Measurements from ENCODE around the gene RBL2.
A peak's percentile ranks its signal among the peaks of the same experiment; 100 is the strongest.
"Not testable (repeated sequence)": the region's sequence is repeated elsewhere in the genome, so short reads cannot be mapped to it uniquely, and the experiment has no call there.

The RBL2 gene

GRCh38 chr16:53423968-53424367, 10.3 kb upstream of the RBL2 start:
- WGBS, 2 experiments (ENCODE audit: insufficient coverage in 2 of 2), result no CpG with 5 or more reads among the region's 1 CpG

GRCh38 chr16:53428681-53429080, 5.6 kb upstream of the RBL2 start:
- Histone ChIP-seq H3K9me3 (ENCODE audit: control insufficient read depth, low read length) (peaks cover 17% of the 10 kb centered on the region), H3K4me3 (ENCODE audit: extremely low read depth, insufficient read depth, low read length, poor library complexity, severe bottlenecking) (no peak overlapping the region), H3K4me1 (ENCODE audit: control insufficient read depth, insufficient read depth, low read length, poor library complexity, severe bottlenecking) (no peaks in the 10 kb centered on the region), H3K36me3 (ENCODE audit: control insufficient read depth, insufficient read depth, low read length) (no peaks in the 10 kb centered on the region), H3K27ac (ENCODE audit: low read depth, low read length, severe bottlenecking) (no peak overlapping the region)
- 100% methylated on average over 1 of the region's 3 CpGs; no CpG with 5 or more reads in 1 of the 2 experiments for WGBS, 2 experiments (ENCODE audit: insufficient coverage in 2 of 2)

More at GRCh38 chr16:53423968-53424367, 10.3 kb upstream of the RBL2 start:
- H3K4me1 ChIP-seq (ENCODE audit: control insufficient read depth, insufficient read depth, low read length, poor library complexity, severe bottlenecking); H3K27ac ChIP-seq (ENCODE audit: low read depth, low read length, severe bottlenecking); H3K36me3 ChIP-seq (ENCODE audit: control insufficient read depth, insufficient read depth, low read length); H3K4me3 ChIP-seq (ENCODE audit: extremely low read depth, insufficient read depth, low read length, poor library complexity, severe bottlenecking): not testable (repeated sequence)
- H3K9me3 ChIP-seq (ENCODE audit: control insufficient read depth, low read length), result peaks cover 35% of the 10 kb centered on the region

DNA sequence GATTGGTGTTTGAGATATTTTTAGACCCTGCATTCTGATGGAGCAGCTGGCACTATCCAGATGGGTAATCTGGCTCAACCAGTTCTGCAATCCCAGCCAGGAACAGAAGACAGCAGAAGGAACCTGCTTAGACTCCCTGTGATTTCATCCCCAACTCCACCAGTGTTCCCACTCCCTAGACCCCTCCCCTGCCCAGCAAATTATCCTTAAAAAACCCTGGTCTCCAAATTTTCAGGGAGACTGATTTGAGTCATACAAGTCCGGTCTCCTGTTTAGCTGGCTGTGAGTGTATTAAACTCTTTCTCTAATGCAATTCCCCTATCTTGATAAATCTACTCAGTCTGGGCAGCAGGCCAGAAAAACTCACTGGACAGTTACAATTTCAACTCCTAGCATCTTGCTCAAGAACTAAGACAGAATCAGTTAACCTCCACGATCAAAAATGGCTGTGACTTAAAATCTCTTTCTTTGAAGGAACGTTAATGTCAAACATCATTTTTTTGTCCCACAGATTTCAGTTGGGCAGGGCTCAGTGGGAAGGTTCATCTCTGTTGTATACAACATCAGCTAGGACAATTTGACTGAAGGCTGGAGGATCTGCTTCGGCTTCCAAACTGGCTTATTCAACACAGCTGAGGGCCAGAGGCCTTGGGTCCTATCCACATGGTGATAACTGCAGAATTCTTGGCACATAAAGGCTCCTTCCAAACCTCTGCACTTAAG, 4.9 kb upstream of the RBL2 start:
- Histone ChIP-seq H3K4me1 (ENCODE audit: control insufficient read depth, insufficient read depth, low read length, poor library complexity, severe bottlenecking) (no peaks in the 10 kb centered on the region), H3K4me3 (ENCODE audit: extremely low read depth, insufficient read depth, low read length, poor library complexity, severe bottlenecking) (no peak overlapping the region), H3K9me3 (ENCODE audit: control insufficient read depth, low read length) (peaks cover 16% of the 10 kb centered on the region), H3K36me3 (ENCODE audit: control insufficient read depth, insufficient read depth, low read length) (no peaks in the 10 kb centered on the region), H3K27ac (ENCODE audit: low read depth, low read length, severe bottlenecking) (no peak overlapping the region)
- 93 to 94% methylated on average over 3 to 4 of the region's 4 CpGs for WGBS, 2 experiments (ENCODE audit: insufficient coverage in 2 of 2)

DNA sequence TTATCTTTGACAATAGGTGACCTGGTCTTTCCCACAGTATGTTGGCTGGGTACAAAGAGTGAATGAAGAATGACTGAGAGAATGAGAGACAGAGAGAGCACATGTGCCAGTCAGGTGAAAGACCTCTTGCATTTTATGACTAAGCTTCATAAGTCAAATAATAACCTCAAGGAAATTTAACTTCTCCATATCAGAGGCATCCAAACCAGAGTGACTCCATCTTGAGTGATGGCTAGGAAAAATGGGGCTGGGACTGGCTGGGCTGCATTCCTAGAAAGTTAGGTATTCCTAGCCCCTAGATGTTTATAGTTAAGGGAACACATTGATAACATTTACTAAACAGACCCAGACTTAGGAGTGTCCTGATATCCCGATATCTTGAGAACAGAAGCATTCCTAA, 3.9 kb upstream of the RBL2 start:
- no peaks in the 10 kb centered on the region for H3K4me1 ChIP-seq (ENCODE audit: control insufficient read depth, insufficient read depth, low read length, poor library complexity, severe bottlenecking)
- no peak overlapping the region for H3K4me3 ChIP-seq (ENCODE audit: extremely low read depth, insufficient read depth, low read length, poor library complexity, severe bottlenecking)
- WGBS, 2 experiments (ENCODE audit: insufficient coverage in 2 of 2), result no CpG with 5 or more reads among the region's 1 CpG
- no peak overlapping the region for H3K27ac ChIP-seq (ENCODE audit: low read depth, low read length, severe bottlenecking)
- peaks cover 8% of the 10 kb centered on the region for H3K9me3 ChIP-seq (ENCODE audit: control insufficient read depth, low read length)
- no peaks in the 10 kb centered on the region for H3K36me3 ChIP-seq (ENCODE audit: control insufficient read depth, insufficient read depth, low read length)

DNA sequence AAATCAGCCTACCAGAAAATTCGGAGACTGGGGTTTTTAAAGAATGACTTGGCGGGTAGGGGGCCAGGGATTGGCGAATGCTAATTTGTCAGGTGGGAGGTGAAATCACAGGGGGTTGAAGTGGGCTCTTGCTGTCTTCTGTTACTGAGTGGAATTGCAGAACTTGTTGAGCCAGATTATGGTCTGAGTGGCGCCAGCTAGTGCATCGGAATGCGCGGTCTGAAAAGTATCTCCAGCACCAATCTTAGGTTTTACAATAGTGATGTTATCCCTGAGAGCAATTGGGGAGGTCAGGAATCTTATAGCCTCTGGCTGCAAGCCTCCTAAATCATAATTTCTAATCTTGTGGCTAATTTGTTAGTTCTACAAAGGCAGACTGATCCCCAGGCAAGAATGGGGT, 762 bp upstream of the RBL2 start:
- H3K4me1 ChIP-seq (ENCODE audit: control insufficient read depth, insufficient read depth, low read length, poor library complexity, severe bottlenecking), result peaks cover 3% of the 10 kb centered on the region
- no peak overlapping the region for H3K4me3 ChIP-seq (ENCODE audit: extremely low read depth, insufficient read depth, low read length, poor library complexity, severe bottlenecking)
- H3K9me3 ChIP-seq (ENCODE audit: control insufficient read depth, low read length), result peaks cover 4% of the 10 kb centered on the region
- no peak overlapping the region for H3K27ac ChIP-seq (ENCODE audit: low read depth, low read length, severe bottlenecking)
- H3K36me3 ChIP-seq (ENCODE audit: control insufficient read depth, insufficient read depth, low read length), result no peaks in the 10 kb centered on the region
- 80 to 94% methylated on average over 2 to 7 of the region's 7 CpGs for WGBS, 2 experiments (ENCODE audit: insufficient coverage in 2 of 2)

- 39 to 54% methylated on average over 10 to 11 of the region's 13 CpGs for WGBS, 2 experiments (ENCODE audit: insufficient coverage in 2 of 2)
Observed at GRCh38 chr16:53433930-53434376, 318 bp upstream of the RBL2 start.

GRCh38 chr16:53435066-53435688, 906 bp downstream of the RBL2 start:
- H3K4me1 ChIP-seq (ENCODE audit: control insufficient read depth, insufficient read depth, low read length, poor library complexity, severe bottlenecking), result peaks cover 3% of the 10 kb centered on the region
- 0 to 1% methylated on average over 19 to 20 of the region's 28 CpGs for WGBS, 2 experiments (ENCODE audit: insufficient coverage in 2 of 2)
- peak overlapping the region; percentile 89 for H3K4me3 ChIP-seq (ENCODE audit: extremely low read depth, insufficient read depth, low read length, poor library complexity, severe bottlenecking)
- peak overlapping the region; percentile 73 for H3K27ac ChIP-seq (ENCODE audit: low read depth, low read length, severe bottlenecking)
- no peaks in the 10 kb centered on the region for H3K9me3 ChIP-seq (ENCODE audit: control insufficient read depth, low read length)
- H3K36me3 ChIP-seq (ENCODE audit: control insufficient read depth, insufficient read depth, low read length), result peaks cover 6% of the 10 kb centered on the region

More at GRCh38 chr16:53433930-53434376, 318 bp upstream of the RBL2 start:
- Histone ChIP-seq H3K4me1 (ENCODE audit: control insufficient read depth, insufficient read depth, low read length, poor library complexity, severe bottlenecking) (peaks cover 3% of the 10 kb centered on the region), H3K4me3 (ENCODE audit: extremely low read depth, insufficient read depth, low read length, poor library complexity, severe bottlenecking) (peak overlapping the region; percentile 89), H3K36me3 (ENCODE audit: control insufficient read depth, insufficient read depth, low read length) (no peaks in the 10 kb centered on the region), H3K27ac (ENCODE audit: low read depth, low read length, severe bottlenecking) (no peak overlapping the region), H3K9me3 (ENCODE audit: control insufficient read depth, low read length) (peaks cover 4% of the 10 kb centered on the region)

- 71 to 81% methylated on average over 3 of the region's 5 CpGs for WGBS, 2 experiments (ENCODE audit: insufficient coverage in 2 of 2)
- Histone ChIP-seq H3K36me3 (ENCODE audit: control insufficient read depth, insufficient read depth, low read length) (peaks cover 42% of the 10 kb centered on the region), H3K4me3 (ENCODE audit: extremely low read depth, insufficient read depth, low read length, poor library complexity, severe bottlenecking) (no peak overlapping the region), H3K9me3 (ENCODE audit: control insufficient read depth, low read length) (no peaks in the 10 kb centered on the region), H3K27ac (ENCODE audit: low read depth, low read length, severe bottlenecking) (no peak overlapping the region), H3K4me1 (ENCODE audit: control insufficient read depth, insufficient read depth, low read length, poor library complexity, severe bottlenecking) (peaks cover 3% of the 10 kb centered on the region)
Observed at GRCh38 chr16:53440125-53440524, 5.9 kb downstream of the RBL2 start.

DNA sequence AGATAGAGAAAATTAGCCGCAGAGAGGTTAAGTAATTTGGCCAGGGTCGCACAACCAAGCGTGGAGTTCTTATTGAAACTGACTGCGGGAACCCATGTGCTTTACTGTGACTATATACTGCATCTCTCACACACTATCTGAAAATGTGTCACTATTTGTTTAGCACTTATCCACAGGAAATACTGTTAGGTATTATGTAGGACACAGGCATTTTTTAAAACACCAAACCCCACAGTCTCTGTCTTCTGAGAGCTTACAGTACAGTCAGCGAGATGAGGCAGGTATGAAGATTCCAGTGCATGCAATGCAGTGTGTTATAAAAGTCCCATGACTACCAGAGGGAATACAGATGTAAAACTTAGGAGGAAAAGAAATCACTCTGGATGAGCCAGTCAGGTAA, 11.3 kb downstream of the RBL2 start:
- WGBS, 2 experiments (ENCODE audit: insufficient coverage in 2 of 2), result 96 to 100% methylated on average over 1 to 5 of the region's 5 CpGs
- Histone ChIP-seq H3K4me3 (ENCODE audit: extremely low read depth, insufficient read depth, low read length, poor library complexity, severe bottlenecking) (no peak overlapping the region), H3K27ac (ENCODE audit: low read depth, low read length, severe bottlenecking) (no peak overlapping the region), H3K9me3 (ENCODE audit: control insufficient read depth, low read length) (no peaks in the 10 kb centered on the region), H3K36me3 (ENCODE audit: control insufficient read depth, insufficient read depth, low read length) (peaks cover 50% of the 10 kb centered on the region), H3K4me1 (ENCODE audit: control insufficient read depth, insufficient read depth, low read length, poor library complexity, severe bottlenecking) (no peaks in the 10 kb centered on the region)

GRCh38 chr16:53446090-53446489, 11.8 kb downstream of the RBL2 start:
- H3K9me3 ChIP-seq (ENCODE audit: control insufficient read depth, low read length), result no peaks in the 10 kb centered on the region
- WGBS, 2 experiments (ENCODE audit: insufficient coverage in 2 of 2), result 83 to 100% methylated on average over 1 to 3 of the region's 3 CpGs
- H3K36me3 ChIP-seq (ENCODE audit: control insufficient read depth, insufficient read depth, low read length), result peaks cover 45% of the 10 kb centered on the region
- no peak overlapping the region for H3K27ac ChIP-seq (ENCODE audit: low read depth, low read length, severe bottlenecking)
- H3K4me3 ChIP-seq (ENCODE audit: extremely low read depth, insufficient read depth, low read length, poor library complexity, severe bottlenecking), result no peak overlapping the region
- no peaks in the 10 kb centered on the region for H3K4me1 ChIP-seq (ENCODE audit: control insufficient read depth, insufficient read depth, low read length, poor library complexity, severe bottlenecking)

Measured in mesodermal cell (in vitro differentiated cells).